Sigmoid colon (tissue), 4 donors: ENCODE measurements around the gene MGMT.

Experiments
- EP300 ChIP-seq, 4 donors: sonication (generic); formaldehyde crosslinking; IDR thresholded peaks; one replicate each; pipeline ENCODE4 v1.6.1; 2017; ENCODE audit warnings: antibody characterized with exemption in 4 of 4
- POLR2AphosphoS5 ChIP-seq, 4 donors: sonication (generic); formaldehyde crosslinking; IDR thresholded peaks; one replicate each; pipeline ENCODE4 v1.6.1; 2017; ENCODE audit warnings: antibody characterized with exemption in 4 of 4
- TF ChIP-seq, protein P1 (sequence below), 4 experiments: fragments of 450-650 bp in 3 of 4; fragments of 200-600 bp in 1 of 4; IDR thresholded peaks; one replicate each; pipeline ENCODE4 v1.5.1; 2016 to 2019; ENCODE audit warnings: antibody characterized with exemption in 4 of 4, mild to moderate bottlenecking in 3 of 4, moderate library complexity in 2 of 4

- TF ChIP-seq POLR2AphosphoS5 (IDR thresholded peaks at IDR 0.05) (no peak), EP300 (IDR thresholded peaks at IDR 0.05) (no peak)
- TF ChIP-seq, protein P1, sequence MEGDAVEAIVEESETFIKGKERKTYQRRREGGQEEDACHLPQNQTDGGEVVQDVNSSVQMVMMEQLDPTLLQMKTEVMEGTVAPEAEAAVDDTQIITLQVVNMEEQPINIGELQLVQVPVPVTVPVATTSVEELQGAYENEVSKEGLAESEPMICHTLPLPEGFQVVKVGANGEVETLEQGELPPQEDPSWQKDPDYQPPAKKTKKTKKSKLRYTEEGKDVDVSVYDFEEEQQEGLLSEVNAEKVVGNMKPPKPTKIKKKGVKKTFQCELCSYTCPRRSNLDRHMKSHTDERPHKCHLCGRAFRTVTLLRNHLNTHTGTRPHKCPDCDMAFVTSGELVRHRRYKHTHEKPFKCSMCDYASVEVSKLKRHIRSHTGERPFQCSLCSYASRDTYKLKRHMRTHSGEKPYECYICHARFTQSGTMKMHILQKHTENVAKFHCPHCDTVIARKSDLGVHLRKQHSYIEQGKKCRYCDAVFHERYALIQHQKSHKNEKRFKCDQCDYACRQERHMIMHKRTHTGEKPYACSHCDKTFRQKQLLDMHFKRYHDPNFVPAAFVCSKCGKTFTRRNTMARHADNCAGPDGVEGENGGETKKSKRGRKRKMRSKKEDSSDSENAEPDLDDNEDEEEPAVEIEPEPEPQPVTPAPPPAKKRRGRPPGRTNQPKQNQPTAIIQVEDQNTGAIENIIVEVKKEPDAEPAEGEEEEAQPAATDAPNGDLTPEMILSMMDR (IDR thresholded peaks at IDR 0.05), result no peak
These were observed 342.8 kb downstream of the MGMT start for GRCh38 chr10:129809841-129810240.
